ENCODE measurements around the gene ZNF831. TPM values are rescaled to one million over a fixed set of nuclear protein-coding genes. Genes with fewer than 3 reads are reported as not detected.

The ZNF831 gene
- polyA plus RNA-seq, 3 donors: 0.07 to 0.10 (median 0.07) TPM

GRCh38 chr20:59291740-59292383 is 128.2 kb downstream of the ZNF831 start:
- no peak for DNase-seq (ENCODE audit: low read depth in 3 of 3, low spot score in 2 of 3)

DNA sequence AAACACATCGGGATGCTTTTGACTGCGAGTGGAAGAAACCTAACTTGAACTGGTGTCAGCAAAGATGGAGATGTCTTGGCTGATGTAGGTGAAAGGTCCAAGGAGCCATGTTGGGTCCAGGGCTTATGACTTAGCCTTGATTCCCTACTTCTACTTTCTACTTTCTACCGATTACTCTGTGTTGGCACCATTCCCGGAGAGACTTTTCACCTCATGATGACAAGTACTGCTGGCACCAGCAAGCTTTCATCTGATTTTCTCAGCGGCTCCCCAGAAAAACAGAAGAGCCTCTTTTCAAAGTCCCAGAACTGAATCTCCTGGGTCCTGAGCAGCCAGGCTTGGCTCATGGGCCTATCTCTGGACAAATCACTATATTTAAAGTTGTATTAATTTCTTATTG is 131.9 kb downstream of the ZNF831 start:
- DNase-seq (ENCODE audit: low read depth in 3 of 3, low spot score in 2 of 3): no peak

GRCh38 chr20:59297686-59298085 is 134.1 kb downstream of the ZNF831 start:
- no peak for DNase-seq (ENCODE audit: low read depth in 3 of 3, low spot score in 2 of 3)

GRCh38 chr20:59299945-59300332 is 136.3 kb downstream of the ZNF831 start:
- DNase-seq (ENCODE audit: low read depth in 3 of 3, low spot score in 2 of 3): no peak

DNA sequence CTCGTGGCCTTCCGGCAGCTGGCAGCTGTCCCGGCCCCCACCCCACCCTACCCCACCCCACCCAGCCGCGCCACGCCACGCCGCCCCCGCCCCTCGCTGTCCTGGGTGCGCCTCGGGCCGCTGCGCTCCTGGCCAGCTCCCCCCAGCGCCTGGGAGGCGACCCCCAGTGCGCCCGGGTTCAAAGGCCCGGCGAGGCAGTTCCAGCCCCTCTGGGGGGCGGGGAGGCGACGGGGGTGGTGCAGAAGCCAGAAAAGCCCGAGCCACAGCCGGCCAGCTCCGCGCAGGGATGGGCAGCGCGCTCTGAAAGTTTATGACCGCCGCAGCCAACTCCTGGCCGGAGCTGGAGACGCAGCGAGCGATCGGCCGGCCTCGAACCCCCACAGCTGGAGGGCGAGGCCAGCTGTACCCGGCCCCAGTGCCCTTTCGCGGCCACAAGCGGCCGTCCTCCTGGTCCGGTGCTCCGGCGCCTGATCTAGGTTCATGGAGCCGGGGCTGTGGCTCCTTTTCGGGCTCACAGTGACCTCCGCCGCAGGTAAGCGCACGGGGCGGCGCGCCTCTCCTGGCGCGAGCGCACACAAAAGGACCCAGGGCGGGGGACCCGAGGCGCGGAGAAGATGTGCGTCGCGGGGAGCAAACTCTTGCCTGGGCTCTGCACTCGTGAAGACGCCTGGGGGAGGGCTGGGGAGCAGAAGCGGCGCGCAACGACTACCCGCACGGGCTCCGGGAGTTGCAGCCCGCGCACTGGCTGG is 136.9 kb downstream of the ZNF831 start, which contains the start of gene EDN3:
Gene EDN3, plus strand, starts transcription at position 279 of the 749 bp plus-strand sequence. Its CDS starts 202 bp downstream, at position 481.
- DNase-seq (ENCODE audit: low read depth in 3 of 3, low spot score in 2 of 3): no peak

GRCh38 chr20:59301343-59302007 is 137.9 kb downstream of the ZNF831 start:
- no peak for DNase-seq (ENCODE audit: low read depth in 3 of 3, low spot score in 2 of 3)

DNA sequence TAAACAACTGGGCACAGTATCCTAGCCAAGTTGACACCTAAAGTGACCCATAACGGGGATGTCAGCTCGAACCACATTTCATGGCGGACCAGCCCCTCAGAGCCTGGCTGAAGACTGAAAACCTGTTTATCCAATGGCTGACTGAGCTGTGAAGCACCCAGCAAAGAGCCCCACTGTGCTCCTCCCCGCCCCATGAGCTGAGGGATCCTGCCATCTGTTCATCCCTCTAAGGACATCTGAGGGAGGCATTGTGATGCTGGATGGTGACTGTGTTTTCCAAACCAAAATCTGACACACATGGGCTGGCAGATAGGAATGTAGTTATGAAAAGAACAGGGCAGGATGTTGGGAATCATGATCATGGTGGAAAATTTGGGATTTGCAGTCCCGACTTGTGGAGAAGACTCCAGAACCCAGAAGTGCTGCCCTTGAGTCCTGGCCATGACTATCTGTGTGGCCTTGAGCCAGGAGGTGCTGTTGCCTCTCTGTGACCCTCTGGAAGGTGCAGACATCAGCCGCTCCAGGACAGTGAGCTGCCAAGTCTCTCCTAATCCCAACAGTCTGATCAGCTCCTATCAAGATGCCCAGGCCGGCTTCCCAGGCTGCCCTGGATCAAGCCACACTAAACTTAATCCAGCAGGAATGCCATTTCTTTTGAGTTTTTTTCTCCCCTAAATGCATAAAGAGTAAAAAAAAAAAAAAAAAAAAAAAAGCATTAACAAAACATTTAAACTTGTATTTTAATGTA is 142.5 kb downstream of the ZNF831 start:
- no peak for DNase-seq (ENCODE audit: low read depth in 3 of 3, low spot score in 2 of 3)

DNA sequence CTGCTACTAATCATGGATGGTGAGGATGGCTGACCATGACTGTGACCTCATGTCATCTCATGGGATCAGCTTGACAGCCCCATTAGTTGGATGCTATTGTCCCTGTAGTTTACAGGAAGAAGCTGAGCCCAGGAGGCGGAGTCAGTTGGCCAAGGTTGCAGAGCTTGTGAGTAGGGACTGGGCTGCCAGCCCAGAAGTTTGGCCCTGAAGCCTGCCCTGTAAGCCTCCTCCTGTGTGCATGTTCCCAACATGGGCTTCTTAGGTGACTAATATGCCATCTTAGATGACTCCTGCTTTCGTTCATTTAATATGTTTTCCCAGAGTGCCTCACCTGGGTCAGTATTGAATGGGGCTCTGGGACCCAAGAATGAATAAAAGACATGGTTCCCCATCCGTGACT is 143.6 kb downstream of the ZNF831 start:
- no peak for DNase-seq (ENCODE audit: low read depth in 3 of 3, low spot score in 2 of 3)

Other genes with a start within 250 kb of the ZNF831 start
- gene NELFCD, start 182.6 kb upstream of the ZNF831 start, polyA plus RNA-seq (ENCODE audit: insufficient read length in 3 of 3): 100 to 1,000 TPM; 122 to 139 (median 135) TPM
- gene CTSZ, start 156.6 kb upstream of the ZNF831 start, polyA plus RNA-seq (ENCODE audit: insufficient read length in 3 of 3): 10 to 100 TPM; 80.3 to 90.7 (median 86.6) TPM
- gene TUBB1, start 144.4 kb upstream of the ZNF831 start, polyA plus RNA-seq (ENCODE audit: insufficient read length in 3 of 3): 1 to 10 TPM; 2.4 to 5.4 (median 3.0) TPM
- gene ATP5F1E, start 131.5 kb upstream of the ZNF831 start, polyA plus RNA-seq (ENCODE audit: insufficient read length in 3 of 3): 100 to 1,000 TPM; 202 to 222 (median 222) TPM
- 10 to 100 TPM; 73.3 to 81.5 (median 77.2) TPM for gene PRELID3B, start 121.0 kb upstream of the ZNF831 start, polyA plus RNA-seq (ENCODE audit: insufficient read length in 3 of 3)
- 1 to 10 TPM; 4.4 to 5.9 (median 4.7) TPM for gene EDN3, start 136.8 kb downstream of the ZNF831 start, polyA plus RNA-seq (ENCODE audit: insufficient read length in 3 of 3)

All from right renal cortex interstitium (tissue), 3 donors.